Brain microvascular endothelial cell (primary cell): ENCODE measurements around the gene OTUB2.

Source experiments
- DNase-seq: peaks from one replicate; pipeline ENCODE4 v3.0.0-alpha.2; 2020
- H3K27ac ChIP-seq: fragments of 250-450 bp; sonication (Bioruptor Pico); 2 replicates; pipeline ENCODE4 v1.5.1; 2020; ENCODE audit warnings: mild to moderate bottlenecking, moderate library complexity
- H3K27me3 ChIP-seq: fragments of 250-450 bp; sonication (Bioruptor Pico); replicated peaks from 2 replicates; pipeline ENCODE4 v1.5.1; 2020; ENCODE audit warnings: mild to moderate bottlenecking
- H3K36me3 ChIP-seq: fragments of 250-450 bp; sonication (Bioruptor Pico); replicated peaks from 2 replicates; pipeline ENCODE4 v1.5.1; 2020; ENCODE audit warnings: mild to moderate bottlenecking
- H3K4me3 ChIP-seq: 2 replicates; pipeline ENCODE4 v1.5.1; 2011; ENCODE audit warnings: low read depth, mild to moderate bottlenecking, control low read depth, low read length, moderate library complexity
- CTCF ChIP-seq: IDR thresholded peaks from 2 replicates; pipeline ENCODE4 v1.5.1; 2011; ENCODE audit warnings: low read depth, mild to moderate bottlenecking, moderate library complexity, low read length, control low read depth, inconsistent platforms; ENCODE audit errors: missing control alignments
- in situ Hi-C: cut with HindIII; loops from 2 replicates; pipeline ENCODE4 v1.10.0; 2017; ENCODE audit warnings: low sequenced_read_pairs, low pct_ligation_motif_present

OTUB2 gene

GRCh38 chr14:94074534-94074933 is 48.4 kb downstream of the OTUB2 start:
- Histone ChIP-seq H3K36me3 (peaks cover 13% of the 10 kb centered on the region), H3K4me3 (no peak overlapping the region), H3K27me3 (no peaks in the 10 kb centered on the region), H3K27ac (no peak overlapping the region)
- no peak for TF ChIP-seq CTCF
- in situ Hi-C loops, result no loop called here
- no peak for DNase-seq

GRCh38 chr14:94075008-94075407 is 48.9 kb downstream of the OTUB2 start:
- Histone ChIP-seq H3K27me3 (no peaks in the 10 kb centered on the region), H3K4me3 (no peak overlapping the region), H3K36me3 (peaks cover 13% of the 10 kb centered on the region), H3K27ac (no peak overlapping the region)
- in situ Hi-C loops, result no loop called here
- no peak for DNase-seq
- no peak for TF ChIP-seq CTCF

GRCh38 chr14:94077111-94077821 is 51.1 kb downstream of the OTUB2 start:
- Histone ChIP-seq H3K27ac (no peak overlapping the region), H3K27me3 (no peaks in the 10 kb centered on the region), H3K4me3 (no peak overlapping the region), H3K36me3 (peaks cover 13% of the 10 kb centered on the region)
- no peak for TF ChIP-seq CTCF
- no peak for DNase-seq
- in situ Hi-C loops, result no loop called here

- Histone ChIP-seq H3K27ac (no peak overlapping the region), H3K27me3 (no peaks in the 10 kb centered on the region), H3K36me3 (peaks cover 13% of the 10 kb centered on the region), H3K4me3 (no peak overlapping the region)
- DNase-seq, result no peak
- in situ Hi-C loops, result no loop called here
- no peak for TF ChIP-seq CTCF
Observed at GRCh38 chr14:94077823-94078222, 51.7 kb downstream of the OTUB2 start.

- peak overlapping the region; percentile 80 for H3K4me3 ChIP-seq
- peaks cover 13% of the 10 kb centered on the region for H3K36me3 ChIP-seq
- TF ChIP-seq CTCF, result no peak
- in situ Hi-C loops, result no loop called here
- peak; percentile 40 for DNase-seq
- no peaks in the 10 kb centered on the region for H3K27me3 ChIP-seq
- peak overlapping the region; percentile 78 for H3K27ac ChIP-seq
Observed at GRCh38 chr14:94079891-94080620, 53.9 kb downstream of the OTUB2 start.
